NCI-H146 (cell line): ENCODE data around the gene RTTN.
"Not testable (repeated sequence)": the region's sequence is repeated elsewhere in the genome, so short reads cannot be mapped to it uniquely, and the experiment has no call there.

ENCODE experiments used
- DNase-seq: peaks from one replicate; lab custom pipeline; 2025; lab: John Stamatoyannopoulos, UW

The RTTN gene

GRCh38 chr18:70205421-70206397 lies at the start of gene RTTN:
Gene RTTN (minus strand): TSS chr18:70205687. CDS start chr18:70205658, 29 bp downstream.
- peak; percentile 98 for DNase-seq

GRCh38 chr18:70250781-70251180 lies 45.3 kb upstream of the RTTN start:
- DNase-seq, result no peak

- DNase-seq, result not testable (repeated sequence)
These were observed 44.4 kb upstream of the RTTN start for GRCh38 chr18:70249861-70250260.

- no peak for DNase-seq
These were observed 43.6 kb upstream of the RTTN start for GRCh38 chr18:70249118-70249517.

GRCh38 chr18:70246061-70246466 lies 40.6 kb upstream of the RTTN start:
- DNase-seq, result no peak

- DNase-seq, result no peak
These were observed 37.8 kb upstream of the RTTN start for GRCh38 chr18:70243131-70243929.

- DNase-seq, result not testable (repeated sequence)
These were observed 31.4 kb upstream of the RTTN start for GRCh38 chr18:70236921-70237320.

GRCh38 chr18:70235478-70235877 lies 30.0 kb upstream of the RTTN start:
- no peak for DNase-seq

GRCh38 chr18:70234667-70235459 lies 29.4 kb upstream of the RTTN start:
- DNase-seq, result no peak

GRCh38 chr18:70233974-70234373 lies 28.5 kb upstream of the RTTN start:
- DNase-seq, result no peak

GRCh38 chr18:70232261-70232660 lies 26.8 kb upstream of the RTTN start:
- peak; percentile 34 for DNase-seq

- DNase-seq, result no peak
These were observed 24.2 kb upstream of the RTTN start for GRCh38 chr18:70229639-70230038.

- no peak for DNase-seq
These were observed 23.0 kb upstream of the RTTN start for GRCh38 chr18:70228536-70228935.

- DNase-seq, result no peak
These were observed 22.0 kb upstream of the RTTN start for GRCh38 chr18:70227438-70227837.

- no peak for DNase-seq
These were observed 16.4 kb upstream of the RTTN start for GRCh38 chr18:70221915-70222278.

GRCh38 chr18:70221156-70221914 lies 15.8 kb upstream of the RTTN start:
- peak; percentile 64 for DNase-seq

- no peak for DNase-seq
These were observed 15.1 kb upstream of the RTTN start for GRCh38 chr18:70220628-70221027.

GRCh38 chr18:70219688-70220087 lies 14.2 kb upstream of the RTTN start:
- no peak for DNase-seq

GRCh38 chr18:70216788-70217187 lies 11.3 kb upstream of the RTTN start:
- no peak for DNase-seq

GRCh38 chr18:70207181-70207580 lies 1.7 kb upstream of the RTTN start:
- DNase-seq, result no peak

GRCh38 chr18:70200286-70200685 lies 5.2 kb downstream of the RTTN start:
- DNase-seq, result no peak
